GM12801 (cell line): Measurements from ENCODE around the gene CTBP1.

Source experiments
- CTCF ChIP-seq: IDR thresholded peaks from one replicate; pipeline ENCODE4 v1.5.1; 2011; ENCODE audit warnings: control low read depth; ENCODE audit not compliant: insufficient read length; ENCODE audit errors: extremely low read depth

Gene CTBP1

GRCh38 chr4:1222036-1222789 is 26.7 kb downstream of the CTBP1 start:
- TF ChIP-seq CTCF, result no peak

GRCh38 chr4:1221155-1221870 is 27.6 kb downstream of the CTBP1 start:
- TF ChIP-seq CTCF, result no peak

- TF ChIP-seq CTCF, result no peak
Observed at GRCh38 chr4:1220566-1220965, 28.4 kb downstream of the CTBP1 start.

GRCh38 chr4:1219566-1219950 is 29.4 kb downstream of the CTBP1 start:
- TF ChIP-seq CTCF, result no peak

- TF ChIP-seq CTCF, result no peak
Observed at GRCh38 chr4:1218634-1219565, 30.0 kb downstream of the CTBP1 start.

- TF ChIP-seq CTCF, result no peak
Observed at GRCh38 chr4:1217366-1217765, 31.6 kb downstream of the CTBP1 start.

GRCh38 chr4:1216869-1217294 is 32.0 kb downstream of the CTBP1 start:
- TF ChIP-seq CTCF, result no peak
